Bladder microvascular endothelial cell (primary cell): ENCODE measurements around the gene ZNF277. TPM values are rescaled to one million over a fixed set of nuclear protein-coding genes. Genes with fewer than 3 reads are reported as not detected.

Source experiments
- total RNA-seq: library from RNA; depleted of rRNA; stranded (reverse); fragments of >200 nt; gene quantifications from 2 replicates; pipeline ENCODE4 v1.2.3, GENCODE V29; 2014

Gene ZNF277, protein sequence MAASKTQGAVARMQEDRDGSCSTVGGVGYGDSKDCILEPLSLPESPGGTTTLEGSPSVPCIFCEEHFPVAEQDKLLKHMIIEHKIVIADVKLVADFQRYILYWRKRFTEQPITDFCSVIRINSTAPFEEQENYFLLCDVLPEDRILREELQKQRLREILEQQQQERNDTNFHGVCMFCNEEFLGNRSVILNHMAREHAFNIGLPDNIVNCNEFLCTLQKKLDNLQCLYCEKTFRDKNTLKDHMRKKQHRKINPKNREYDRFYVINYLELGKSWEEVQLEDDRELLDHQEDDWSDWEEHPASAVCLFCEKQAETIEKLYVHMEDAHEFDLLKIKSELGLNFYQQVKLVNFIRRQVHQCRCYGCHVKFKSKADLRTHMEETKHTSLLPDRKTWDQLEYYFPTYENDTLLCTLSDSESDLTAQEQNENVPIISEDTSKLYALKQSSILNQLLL
- 34.2 and 35.2 TPM in 2 replicates for total RNA-seq

GRCh38 chr7:112206238-112206990 lies at the start of gene ZNF277, which contains the start of gene DOCK4:
Gene ZNF277 (plus strand): TSS chr7:112206695. CDS start chr7:112206717, 22 bp downstream.
Gene DOCK4 (minus strand): TSS chr7:112206399. CDS start chr7:112206138, 261 bp downstream.

Other genes with a start within 250 kb of the ZNF277 start
- gene DOCK4, start 296 bp upstream of the ZNF277 start, total RNA-seq: 87.1 and 183 TPM in 2 replicates
- 25.7 and 52.5 TPM in 2 replicates for gene IFRD1, start 243.8 kb downstream of the ZNF277 start, total RNA-seq